ENCODE results near the gene CRTC1. TPM values are rescaled to one million over a fixed set of nuclear protein-coding genes. Genes with fewer than 3 reads are reported as not detected.
A peak's percentile ranks its signal among the peaks of the same experiment; 100 is the strongest.

Gene CRTC1
- total RNA-seq, 1 experiment from 2014 or later: 19.0 TPM

DNA sequence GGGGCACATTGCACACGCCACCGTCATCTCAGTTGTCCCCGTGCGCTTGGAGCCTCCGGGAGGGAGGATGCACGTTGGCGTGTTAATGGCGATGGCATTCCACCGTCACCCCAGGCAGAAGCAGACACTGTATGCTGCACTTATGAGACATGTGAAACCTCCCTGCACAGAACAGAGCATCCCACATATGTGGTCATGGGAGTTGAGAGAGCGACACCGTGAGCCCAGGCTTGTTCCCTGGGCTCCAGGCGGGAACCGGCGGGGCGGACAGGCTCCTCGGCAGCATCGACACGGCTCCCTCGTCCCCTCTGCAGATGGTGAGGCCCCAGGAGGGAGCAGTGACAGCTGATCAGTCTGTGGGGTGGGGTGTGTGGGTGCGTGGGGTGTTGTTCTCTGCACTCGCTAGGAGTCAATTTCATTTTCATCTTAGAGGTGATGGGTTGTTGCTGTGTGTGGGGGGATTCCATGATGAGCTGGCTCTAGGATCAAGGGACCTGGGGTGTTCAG lies 40.4 kb downstream of the CRTC1 start:
- no peaks in the 10 kb centered on the region for H3K79me1 ChIP-seq (ENCODE audit: insufficient read depth, low read depth, low read length, poor library complexity, severe bottlenecking)
- no peak overlapping the region for H3K4ac ChIP-seq (ENCODE audit: low read depth, low read length)
- peaks cover 7 to 9% of the 10 kb centered on the region in 2 experiments; a peak in 3 of 4 replicates for H3K4me1 Mint-ChIP-seq
- no peaks in the 10 kb centered on the region for H3K9me3 ChIP-seq (ENCODE audit: control insufficient read depth, low read depth, low read length)
- H4K8ac ChIP-seq (replicated peaks; ENCODE audit: insufficient read length, low read depth, low read length): no peak overlapping the region
- no peak overlapping the region for H4K5ac ChIP-seq (ENCODE audit: insufficient read length, low read depth, low read length)
- H3K79me2 ChIP-seq (ENCODE audit: insufficient read depth, low read length): no peaks in the 10 kb centered on the region
- H2BK120ac ChIP-seq (ENCODE audit: low read depth, low read length, poor library complexity, severe bottlenecking): no peak overlapping the region
- H3K27me3 ChIP-seq (ENCODE audit: insufficient read depth, low read length): no peaks in the 10 kb centered on the region
- no peak overlapping the region for H3T11ph ChIP-seq (ENCODE audit: low read length)
- H2BK15ac ChIP-seq (ENCODE audit: low read depth, low read length): no peak overlapping the region
- no peak overlapping the region for H2AK5ac ChIP-seq (ENCODE audit: insufficient read length, low read length)
- H2BK5ac ChIP-seq (ENCODE audit: insufficient read length, low read length): no peak overlapping the region
- peak overlapping the region in 1 of 3 experiments; percentile 55; a peak in 2 of 7 replicates for H3K27ac Mint-ChIP-seq
- DNase-seq: no peak
- H3K4me3 Mint-ChIP-seq: no peak overlapping the region
- H3K36me3 Mint-ChIP-seq (ENCODE audit: insufficient read depth in 1 of 3, low read depth in 3 of 3): peaks cover 0 to 7% (median 6%) of the 10 kb centered on the region in 3 experiments; a peak in 3 of 7 replicates
- no peak overlapping the region for H4K91ac ChIP-seq (ENCODE audit: insufficient read length, low read depth, low read length)
- no peaks in the 10 kb centered on the region; the same call in 1 of the 2 replicates for H3K27me3 Mint-ChIP-seq (ENCODE audit: low read depth)
- TF ChIP-seq, protein P1, sequence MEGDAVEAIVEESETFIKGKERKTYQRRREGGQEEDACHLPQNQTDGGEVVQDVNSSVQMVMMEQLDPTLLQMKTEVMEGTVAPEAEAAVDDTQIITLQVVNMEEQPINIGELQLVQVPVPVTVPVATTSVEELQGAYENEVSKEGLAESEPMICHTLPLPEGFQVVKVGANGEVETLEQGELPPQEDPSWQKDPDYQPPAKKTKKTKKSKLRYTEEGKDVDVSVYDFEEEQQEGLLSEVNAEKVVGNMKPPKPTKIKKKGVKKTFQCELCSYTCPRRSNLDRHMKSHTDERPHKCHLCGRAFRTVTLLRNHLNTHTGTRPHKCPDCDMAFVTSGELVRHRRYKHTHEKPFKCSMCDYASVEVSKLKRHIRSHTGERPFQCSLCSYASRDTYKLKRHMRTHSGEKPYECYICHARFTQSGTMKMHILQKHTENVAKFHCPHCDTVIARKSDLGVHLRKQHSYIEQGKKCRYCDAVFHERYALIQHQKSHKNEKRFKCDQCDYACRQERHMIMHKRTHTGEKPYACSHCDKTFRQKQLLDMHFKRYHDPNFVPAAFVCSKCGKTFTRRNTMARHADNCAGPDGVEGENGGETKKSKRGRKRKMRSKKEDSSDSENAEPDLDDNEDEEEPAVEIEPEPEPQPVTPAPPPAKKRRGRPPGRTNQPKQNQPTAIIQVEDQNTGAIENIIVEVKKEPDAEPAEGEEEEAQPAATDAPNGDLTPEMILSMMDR (conservative IDR thresholded peaks at IDR 0.05): no peak
- H3K23ac ChIP-seq (ENCODE audit: insufficient read length, low read depth, low read length): no peak overlapping the region
- H4K20me1 ChIP-seq (ENCODE audit: control insufficient read depth, insufficient read depth, insufficient read length): no peaks in the 10 kb centered on the region
- H3K56ac ChIP-seq (ENCODE audit: insufficient read length, low read depth, low read length): no peak overlapping the region
- no peak overlapping the region for H3K18ac ChIP-seq (ENCODE audit: insufficient read length, low read depth, low read length)
- H2BK20ac ChIP-seq (ENCODE audit: low read depth, low read length, poor library complexity, severe bottlenecking): no peak overlapping the region
- no peak overlapping the region for H2BK12ac ChIP-seq (ENCODE audit: insufficient read length, low read depth, low read length)
- H3K4me1 ChIP-seq (ENCODE audit: insufficient read depth, low read length): no peaks in the 10 kb centered on the region; the same call in 1 of the 2 replicates
- H3K14ac ChIP-seq (ENCODE audit: insufficient read depth, low read length): no peak overlapping the region; the same call in 1 of the 2 replicates
- no peaks in the 10 kb centered on the region for H3K23me2 ChIP-seq (ENCODE audit: insufficient read length, low read depth, low read length, poor library complexity, severe bottlenecking)
- H2AFZ ChIP-seq (ENCODE audit: low read length): no peak overlapping the region
- H3K27ac ChIP-seq (ENCODE audit: insufficient read length, low read depth, low read length): no peak overlapping the region
- no peaks in the 10 kb centered on the region for H3K9me3 Mint-ChIP-seq
- no peak overlapping the region for H3K9ac ChIP-seq (ENCODE audit: extremely low read depth, insufficient read length, low read length)
- no CpG with 5 or more reads among the region's 21 CpGs for WGBS (ENCODE audit: extremely low coverage, insufficient read length, low lambda C conversion rate)
- H3K4me2 ChIP-seq (ENCODE audit: insufficient read depth, insufficient read length, low read length): no peak overlapping the region

Measured in H9 (cell line).